PC-3 (cell line): Measurements from ENCODE around the gene STK24. TPM values are rescaled to one million over a fixed set of nuclear protein-coding genes. Genes with fewer than 3 reads are reported as not detected.

ENCODE experiments used
- ATAC-seq: fragments of 200-7000 bp; cut with Tn5 transposase; 2 replicates; pipeline ENCODE4 v1.9.1; 2020; ENCODE audit warnings: mild to moderate bottlenecking, moderate library complexity
- BruUV-seq: library from RNA; stranded (reverse); fragments of 400-500 nt; replicated peaks from 2 replicates; lab custom pipeline; 2021; lab: Mats Ljungman, UMichigan
- CTCF ChIA-PET: fragments of 300-600 bp; sonication (Branson Sonifier 250); formaldehyde crosslinking; loops from one replicate; lab custom pipeline; 2022; ENCODE audit warnings: antibody characterized with exemption; lab: Charles Lee
- POLR2A ChIA-PET: fragments of 300-600 bp; sonication (Branson Sonifier 250); formaldehyde crosslinking; loops from one replicate; lab custom pipeline; 2022; ENCODE audit warnings: antibody characterized with exemption; ENCODE audit not compliant: unreplicated experiment; lab: Charles Lee
- DNase-seq: peaks from one replicate; pipeline ENCODE4 v3.0.0-alpha.2; 2015
- H2AFZ ChIP-seq: fragments of 300-600 bp; sonication (generic); 2 replicates; pipeline ENCODE4 v1.6.0; 2016; ENCODE audit warnings: antibody characterized with exemption, low read length
- H3F3A ChIP-seq: fragments of 300-600 bp; sonication (generic); one replicate; pipeline ENCODE4 v1.6.0; 2017; ENCODE audit warnings: antibody characterized with exemption, low read length, control low read depth, mild to moderate bottlenecking; ENCODE audit not compliant: unreplicated experiment
- H3K27ac ChIP-seq: fragments of 300-600 bp; sonication (generic); 2 replicates; pipeline ENCODE4 v1.5.1; 2016; ENCODE audit warnings: mild to moderate bottlenecking, low read length
- H3K27me3 ChIP-seq: fragments of 300-600 bp; sonication (generic); 2 replicates; pipeline ENCODE4 v1.6.1; 2016; ENCODE audit warnings: low read length, mixed read lengths
- H3K36me3 ChIP-seq: fragments of 300-600 bp; sonication (generic); 2 replicates; pipeline ENCODE4 v1.6.1; 2016; ENCODE audit warnings: low read depth, mixed run types, low read length, mixed read lengths
- H3K4me1 ChIP-seq: fragments of 300-600 bp; sonication (generic); 2 replicates; pipeline ENCODE4 v1.5.1; 2016; ENCODE audit warnings: low read length; ENCODE audit not compliant: insufficient read depth
- H3K4me2 ChIP-seq: fragments of 300-600 bp; sonication (generic); 2 replicates; pipeline ENCODE4 v1.6.0; 2016; ENCODE audit warnings: low read length
- H3K4me3 ChIP-seq: fragments of 300-600 bp; sonication (generic); 2 replicates; pipeline ENCODE4 v1.5.1; 2016; ENCODE audit warnings: mild to moderate bottlenecking, low read length, mixed read lengths
- H3K79me2 ChIP-seq: fragments of 300-600 bp; sonication (generic); 2 replicates; pipeline ENCODE4 v1.6.1; 2017; ENCODE audit warnings: low read length, mixed read lengths
- H3K9ac ChIP-seq: fragments of 300-600 bp; sonication (generic); 2 replicates; pipeline ENCODE4 v1.6.0; 2016; ENCODE audit warnings: mild to moderate bottlenecking, low read length
- H3K9me2 ChIP-seq: fragments of 300-600 bp; sonication (generic); replicated peaks from 2 replicates; pipeline ENCODE4 v1.6.1; 2016; ENCODE audit warnings: mixed run types, low read length, mixed read lengths
- H3K9me3 ChIP-seq: fragments of 300-600 bp; sonication (generic); 2 replicates; pipeline ENCODE4 v1.6.1; 2016; ENCODE audit warnings: low read length, mixed read lengths
- H4K20me1 ChIP-seq: fragments of 300-600 bp; sonication (generic); 2 replicates; pipeline ENCODE4 v1.6.1; 2016; ENCODE audit warnings: low read length, mixed read lengths
- CTCF ChIP-seq: fragments of 300-600 bp; sonication (generic); conservative IDR thresholded peaks from 2 replicates; pipeline ENCODE4 v1.5.1; 2017; ENCODE audit warnings: antibody characterized with exemption, low read depth, mild to moderate bottlenecking, low read length
- EZH2 ChIP-seq: fragments of 300-600 bp; sonication (generic); IDR thresholded peaks from one replicate; pipeline ENCODE4 v1.6.1; 2017; ENCODE audit warnings: antibody characterized with exemption, mild to moderate bottlenecking, low read length; ENCODE audit not compliant: unreplicated experiment
- EZH2phosphoT487 ChIP-seq: fragments of 300-600 bp; sonication (generic); IDR thresholded peaks from 2 replicates; pipeline ENCODE4 v1.6.1; 2018; ENCODE audit warnings: mild to moderate bottlenecking, antibody characterized with exemption, low read length, borderline replicate concordance
- intact Hi-C: fragments of 100-400 bp; cut with micrococcal nuclease; formaldehyde crosslinking; loops from 2 replicates; pipeline ENCODE4 v1.9.0; 2023
- total RNA-seq: library from RNA; depleted of rRNA; stranded (reverse); fragments of >200 nt; gene quantifications from 2 replicates; pipeline ENCODE4 v1.2.3, GENCODE V29; 2014

STK24 gene
- total RNA-seq, 1 experiment from 2014 or later: 52.4 TPM

GRCh38 chr13:98432638-98433037 is 144.3 kb downstream of the STK24 start:
- H3K4me3 ChIP-seq: no peak overlapping the region
- no peaks in the 10 kb centered on the region for H3K9me3 ChIP-seq
- DNase-seq: no peak
- H3K9me2 ChIP-seq: no peaks in the 10 kb centered on the region
- H3K36me3 ChIP-seq: no peaks in the 10 kb centered on the region
- no peak overlapping the region for H3K9ac ChIP-seq
- no peak overlapping the region for H2AFZ ChIP-seq
- no peak overlapping the region for H3K4me2 ChIP-seq
- H3K79me2 ChIP-seq: no peaks in the 10 kb centered on the region
- no TSS peak for BruUV-seq
- ChIA-PET CTCF (no interaction called here), POLR2A (no interaction called here)
- H3K4me1 ChIP-seq: no peaks in the 10 kb centered on the region
- no peak for ATAC-seq
- H3K27me3 ChIP-seq: no peaks in the 10 kb centered on the region
- no peak overlapping the region for H3K27ac ChIP-seq
- TF ChIP-seq EZH2 (no peak), EZH2phosphoT487 (no peak), CTCF (no peak)
- intact Hi-C loops: loop anchor here (5.0 kb wide), 1 partner anchor 290 kb away; the partner anchor contains the start of gene FARP1
- H3F3A ChIP-seq: no peaks in the 10 kb centered on the region
- no peaks in the 10 kb centered on the region for H4K20me1 ChIP-seq

GRCh38 chr13:98429977-98430736 is 146.8 kb downstream of the STK24 start:
- intact Hi-C loops: loop anchor here (5.0 kb wide), 1 partner anchor 288 kb away; the partner anchor contains the start of gene FARP1
- H3K4me1 ChIP-seq: no peaks in the 10 kb centered on the region
- H3K4me2 ChIP-seq: no peak overlapping the region
- H3K79me2 ChIP-seq: no peaks in the 10 kb centered on the region
- no peaks in the 10 kb centered on the region for H3K36me3 ChIP-seq
- no peaks in the 10 kb centered on the region for H4K20me1 ChIP-seq
- BruUV-seq: no TSS peak
- no peaks in the 10 kb centered on the region for H3K27me3 ChIP-seq
- H3K9ac ChIP-seq: no peak overlapping the region
- H3F3A ChIP-seq: no peaks in the 10 kb centered on the region
- POLR2A ChIA-PET: no interaction called here
- no peaks in the 10 kb centered on the region for H3K9me3 ChIP-seq
- ATAC-seq: no peak
- H2AFZ ChIP-seq: no peak overlapping the region
- TF ChIP-seq CTCF: no peak
- TF ChIP-seq EZH2phosphoT487: no peak
- H3K27ac ChIP-seq: no peak overlapping the region
- no peak overlapping the region for H3K4me3 ChIP-seq
- no peak for DNase-seq
- no peaks in the 10 kb centered on the region for H3K9me2 ChIP-seq
- CTCF ChIA-PET: no interaction called here

- H2AFZ ChIP-seq: no peak overlapping the region
- no peak overlapping the region for H3K27ac ChIP-seq
- H3K9me2 ChIP-seq: no peaks in the 10 kb centered on the region
- no peaks in the 10 kb centered on the region for H3K27me3 ChIP-seq
- intact Hi-C loops: no loop called here
- H3K4me1 ChIP-seq: no peaks in the 10 kb centered on the region
- no peak overlapping the region for H3K4me3 ChIP-seq
- H3K9ac ChIP-seq: no peak overlapping the region
- DNase-seq: no peak
- H3K4me2 ChIP-seq: no peak overlapping the region
- CTCF ChIA-PET: no interaction called here
- POLR2A ChIA-PET: no interaction called here
- no peaks in the 10 kb centered on the region for H3K79me2 ChIP-seq
- TF ChIP-seq EZH2 (no peak), EZH2phosphoT487 (no peak), CTCF (no peak)
- no peaks in the 10 kb centered on the region for H3K36me3 ChIP-seq
- H3K9me3 ChIP-seq: no peaks in the 10 kb centered on the region
- H3F3A ChIP-seq: no peaks in the 10 kb centered on the region
- H4K20me1 ChIP-seq: no peaks in the 10 kb centered on the region
- BruUV-seq: no TSS peak
- no peak for ATAC-seq
Observed at GRCh38 chr13:98429531-98429930, 147.4 kb downstream of the STK24 start.
